H9 (cell line): ENCODE measurements around the gene LUZP2. TPM values are rescaled to one million over a fixed set of nuclear protein-coding genes. Genes with fewer than 3 reads are reported as not detected.
"Not testable (repeated sequence)": the region's sequence is repeated elsewhere in the genome, so short reads cannot be mapped to it uniquely, and the experiment has no call there.

Experiments
- DNase-seq: peaks from one replicate; pipeline ENCODE4 v3.0.0-alpha.2; 2017
- H2AFZ ChIP-seq: one replicate; pipeline ENCODE4 v1.6.1; 2013; ENCODE audit warnings: mild to moderate bottlenecking, low read length, control low read depth, moderate library complexity
- H2AK5ac ChIP-seq: 2 replicates; pipeline ENCODE4 v1.6.1; 2013; ENCODE audit warnings: low read length, control low read depth, mixed read lengths; ENCODE audit not compliant: insufficient read length
- H2BK120ac ChIP-seq: one replicate; pipeline ENCODE4 v1.6.1; 2013; ENCODE audit warnings: low read depth, mild to moderate bottlenecking, low read length, control low read depth, inconsistent platforms; ENCODE audit not compliant: poor library complexity, severe bottlenecking
- H2BK12ac ChIP-seq: 2 replicates; pipeline ENCODE4 v1.6.1; 2013; ENCODE audit warnings: low read length, control low read depth, mixed read lengths, low read depth; ENCODE audit not compliant: insufficient read length
- H2BK15ac ChIP-seq: 2 replicates; pipeline ENCODE4 v1.6.1; 2013; ENCODE audit warnings: low read depth, low read length, control low read depth
- H2BK20ac ChIP-seq: one replicate; pipeline ENCODE4 v1.6.1; 2013; ENCODE audit warnings: low read depth, mild to moderate bottlenecking, low read length, control low read depth, inconsistent platforms; ENCODE audit not compliant: poor library complexity, severe bottlenecking
- H2BK5ac ChIP-seq: 2 replicates; pipeline ENCODE4 v1.6.1; 2013; ENCODE audit warnings: low read length, control low read depth, mixed read lengths; ENCODE audit not compliant: insufficient read length
- H3K14ac ChIP-seq: 2 replicates; pipeline ENCODE4 v1.6.1; 2013; ENCODE audit warnings: low read length, control low read depth; ENCODE audit not compliant: insufficient read depth
- H3K18ac ChIP-seq: 2 replicates; pipeline ENCODE4 v1.6.1; 2013; ENCODE audit warnings: low read depth, mild to moderate bottlenecking, mixed read lengths, low read length, control low read depth; ENCODE audit not compliant: insufficient read length
- H3K23ac ChIP-seq: 2 replicates; pipeline ENCODE4 v1.6.1; 2013; ENCODE audit warnings: low read length, control low read depth, mixed read lengths, low read depth; ENCODE audit not compliant: insufficient read length
- H3K23me2 ChIP-seq: 2 replicates; pipeline ENCODE4 v1.6.1; 2013; ENCODE audit warnings: low read depth, mild to moderate bottlenecking, mixed read lengths, low read length, control low read depth; ENCODE audit not compliant: insufficient read length, poor library complexity, severe bottlenecking
- H3K27ac ChIP-seq: 2 replicates; pipeline ENCODE4 v1.5.1; 2013; ENCODE audit warnings: low read length, control low read depth, mixed read lengths, low read depth; ENCODE audit not compliant: insufficient read length
- H3K27me3 ChIP-seq: 2 replicates; pipeline ENCODE4 v1.6.1; 2013; ENCODE audit warnings: low read length, control low read depth, inconsistent platforms; ENCODE audit not compliant: insufficient read depth
- H3K4ac ChIP-seq: 2 replicates; pipeline ENCODE4 v1.6.1; 2013; ENCODE audit warnings: low read depth, mild to moderate bottlenecking, control low read depth, inconsistent platforms, low read length, moderate library complexity
- H3K4me1 ChIP-seq: 2 replicates; pipeline ENCODE4 v1.6.1; 2013; ENCODE audit warnings: low read length, control low read depth, inconsistent platforms; ENCODE audit not compliant: insufficient read depth
- H3K4me2 ChIP-seq: 2 replicates; pipeline ENCODE4 v1.6.1; 2013; ENCODE audit warnings: low read length, control low read depth, mixed read lengths; ENCODE audit not compliant: insufficient read length, insufficient read depth
- H3K56ac ChIP-seq: 2 replicates; pipeline ENCODE4 v1.6.1; 2013; ENCODE audit warnings: low read depth, mild to moderate bottlenecking, mixed read lengths, low read length, control low read depth; ENCODE audit not compliant: insufficient read length
- H3K79me1 ChIP-seq: 2 replicates; pipeline ENCODE4 v1.6.1; 2013; ENCODE audit warnings: low read depth, mild to moderate bottlenecking, moderate library complexity, low read length, control low read depth, inconsistent platforms; ENCODE audit not compliant: insufficient read depth, poor library complexity, severe bottlenecking
- H3K79me2 ChIP-seq: 2 replicates; pipeline ENCODE4 v1.6.1; 2013; ENCODE audit warnings: low read length, control low read depth, inconsistent platforms; ENCODE audit not compliant: insufficient read depth
- H3K9ac ChIP-seq: 2 replicates; pipeline ENCODE4 v1.6.1; 2013; ENCODE audit warnings: low read length, control low read depth, mixed read lengths; ENCODE audit not compliant: insufficient read length; ENCODE audit errors: extremely low read depth
- H3K9me3 ChIP-seq: one replicate; pipeline ENCODE4 v1.6.1; 2013; ENCODE audit warnings: low read depth, low read length, inconsistent platforms; ENCODE audit not compliant: control insufficient read depth
- H3T11ph ChIP-seq: one replicate; pipeline ENCODE4 v1.6.1; 2013; ENCODE audit warnings: mild to moderate bottlenecking, low read length, control low read depth, inconsistent platforms
- H4K20me1 ChIP-seq: one replicate; pipeline ENCODE4 v1.6.1; 2013; ENCODE audit not compliant: control insufficient read depth, insufficient read length, insufficient read depth
- H4K5ac ChIP-seq: 2 replicates; pipeline ENCODE4 v1.6.1; 2013; ENCODE audit warnings: low read depth, mild to moderate bottlenecking, mixed read lengths, low read length, control low read depth; ENCODE audit not compliant: insufficient read length
- H4K8ac ChIP-seq: replicated peaks from 2 replicates; pipeline ENCODE4 v1.6.1; 2013; ENCODE audit warnings: low read length, control low read depth, mixed read lengths, low read depth; ENCODE audit not compliant: insufficient read length
- H4K91ac ChIP-seq: 2 replicates; pipeline ENCODE4 v1.6.1; 2013; ENCODE audit warnings: low read depth, mild to moderate bottlenecking, moderate library complexity, mixed read lengths, low read length, control low read depth; ENCODE audit not compliant: insufficient read length
- H3K27ac Mint-ChIP-seq, 3 experiments: 2 replicates in 2 of 3; 3 replicates in 1 of 3; pipeline ENCODE4 v1.8.0; 2020 to 2021; ENCODE audit warnings: mixed read lengths in 3 of 3, mild to moderate bottlenecking in 1 of 3, moderate library complexity in 1 of 3
- H3K27me3 Mint-ChIP-seq: 2 replicates; pipeline ENCODE4 v1.8.0; 2021; ENCODE audit warnings: low read depth, mild to moderate bottlenecking, moderate library complexity, mixed read lengths
- H3K36me3 Mint-ChIP-seq, 3 experiments: 2 replicates in 2 of 3; 3 replicates in 1 of 3; pipeline ENCODE4 v1.8.0; 2020 to 2021; ENCODE audit warnings: low read depth in 3 of 3, mixed read lengths in 3 of 3; ENCODE audit not compliant: insufficient read depth in 1 of 3
- H3K4me1 Mint-ChIP-seq, 2 experiments: 2 replicates each; pipeline ENCODE4 v1.8.0; 2020; ENCODE audit warnings: mixed read lengths in 2 of 2
- H3K4me3 Mint-ChIP-seq, 2 experiments: 2 replicates in 1 of 2; 3 replicates in 1 of 2; pipeline ENCODE4 v1.8.0; 2020 to 2021; ENCODE audit warnings: mild to moderate bottlenecking in 2 of 2, mixed read lengths in 2 of 2, moderate library complexity in 1 of 2
- H3K9me3 Mint-ChIP-seq, 2 experiments: 2 replicates in 1 of 2; 3 replicates in 1 of 2; pipeline ENCODE4 v1.8.0; 2020; ENCODE audit warnings: mild to moderate bottlenecking in 2 of 2, mixed read lengths in 2 of 2, moderate library complexity in 1 of 2
- whole genome bisulfite sequencing: extraction: QIAGEN DNeasy Blood & Tissue Kit; methylation state at CpG from one replicate; pipeline ENCODE4 v1.1.7; 2013; ENCODE audit warnings: missing lambda C conversion rate, low lambda C conversion rate, mixed read lengths; ENCODE audit not compliant: insufficient read length; ENCODE audit errors: extremely low coverage; 5-methylcytosine and 5-hydroxymethylcytosine counted together
- total RNA-seq: library from RNA; stranded (reverse); gene quantifications from 2 replicates; pipeline ENCODE4 v1.2.1, GENCODE V29; 2021

LUZP2 gene
- total RNA-seq, 1 experiment from 2014 or later: 25.4 TPM

DNA sequence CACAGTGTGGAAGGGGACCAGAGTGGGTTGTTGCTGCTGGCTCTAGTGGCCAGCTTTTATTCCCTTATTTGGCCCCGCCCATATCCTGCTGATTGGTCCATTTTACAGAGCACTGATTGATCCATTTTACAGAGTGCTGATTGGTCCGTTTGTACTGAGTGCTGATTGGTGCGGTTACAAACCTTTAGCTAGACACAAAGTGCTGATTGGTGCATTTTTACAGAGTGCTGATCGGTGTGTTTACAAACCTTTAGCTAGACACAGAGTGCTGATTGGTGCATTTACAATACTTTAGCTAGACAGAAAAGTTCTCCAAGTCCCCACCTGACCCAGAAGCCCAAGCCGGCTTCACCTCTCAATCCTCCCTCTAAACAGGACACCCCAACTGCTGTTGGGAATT, 503.1 kb downstream of the LUZP2 start:
- not testable (repeated sequence) for H3K4me1 ChIP-seq, H3K9ac ChIP-seq, H4K91ac ChIP-seq, H3K27ac Mint-ChIP-seq, H3K79me2 ChIP-seq, H2BK15ac ChIP-seq, DNase-seq, H4K20me1 ChIP-seq, H3K14ac ChIP-seq, H3K9me3 ChIP-seq, H3K4ac ChIP-seq, H3K4me3 Mint-ChIP-seq, H2AK5ac ChIP-seq, H3K79me1 ChIP-seq, H2BK12ac ChIP-seq, H3K18ac ChIP-seq, H3K27me3 Mint-ChIP-seq, H3K4me2 ChIP-seq, H2BK20ac ChIP-seq, H3K27me3 ChIP-seq, H2AFZ ChIP-seq, H3K23ac ChIP-seq, H2BK120ac ChIP-seq, H3K4me1 Mint-ChIP-seq, H3K27ac ChIP-seq, H4K5ac ChIP-seq, H3K23me2 ChIP-seq, H3K56ac ChIP-seq, H3T11ph ChIP-seq, H4K8ac ChIP-seq, H2BK5ac ChIP-seq
- H3K36me3 Mint-ChIP-seq: peaks cover 7 to 14% (median 14%) of the 10 kb centered on the region in 3 experiments
- H3K9me3 Mint-ChIP-seq: peaks cover 11 to 17% of the 10 kb centered on the region in 2 experiments
- WGBS: no CpG with 5 or more reads among the region's 5 CpGs
